IMR-90 (cell line): ENCODE data around the gene ZNF469. TPM values are rescaled to one million over a fixed set of nuclear protein-coding genes. Genes with fewer than 3 reads are reported as not detected.

ENCODE experiments used
- ATAC-seq: fragments of 200-7000 bp; cut with Tn5 transposase; 2 replicates; pipeline ENCODE4 v1.9.1; 2020; ENCODE audit warnings: low read depth, mild to moderate bottlenecking, moderate library complexity
- Bru-seq: library from RNA; stranded (reverse); fragments of 400-500 nt; gene quantifications from one replicate; lab custom pipeline; 2021; lab: Mats Ljungman, UMichigan
- BruChase-seq, 2 experiments: library from RNA; stranded (reverse); fragments of 400-500 nt; gene quantifications; one replicate each; lab custom pipeline; 2021; lab: Mats Ljungman, UMichigan
- BruUV-seq: library from RNA; stranded (reverse); fragments of 400-500 nt; replicated peaks from 2 replicates; lab custom pipeline; 2021; lab: Mats Ljungman, UMichigan
- CTCF ChIA-PET: fragments of 300-600 bp; formaldehyde crosslinking; extraction: SDS; loops from one replicate; lab custom pipeline; 2021; ENCODE audit warnings: antibody characterized with exemption; lab: Yijun Ruan, JAX
- POLR2A ChIA-PET: fragments of 300-600 bp; sonication (Branson Sonifier 250); formaldehyde crosslinking; loops from one replicate; lab custom pipeline; 2022; ENCODE audit warnings: antibody characterized with exemption; ENCODE audit not compliant: unreplicated experiment; lab: Charles Lee
- DNase-seq: peaks from one replicate; pipeline ENCODE4 v3.0.0; 2013
- H2AFZ ChIP-seq: replicated peaks from 2 replicates; pipeline ENCODE3; 2013; ENCODE audit warnings: low read length, mild to moderate bottlenecking; ENCODE audit not compliant: poor library complexity
- H2AK5ac ChIP-seq: 2 replicates; pipeline ENCODE4 v1.6.1; 2013; ENCODE audit warnings: low read depth, low read length, inconsistent platforms
- H2AK9ac ChIP-seq: replicated peaks from 2 replicates; pipeline ENCODE3; 2013; ENCODE audit warnings: mild to moderate bottlenecking, low read depth, low read length, moderate library complexity; ENCODE audit not compliant: poor library complexity
- H2BK120ac ChIP-seq: 2 replicates; pipeline ENCODE4 v1.6.1; 2013; ENCODE audit warnings: low read depth, low read length, inconsistent platforms
- H2BK15ac ChIP-seq: 3 replicates; pipeline ENCODE4 v1.6.1; 2013; ENCODE audit warnings: low read depth, low read length, inconsistent platforms
- H2BK20ac ChIP-seq: 2 replicates; pipeline ENCODE4 v1.6.1; 2013; ENCODE audit warnings: low read depth, mild to moderate bottlenecking, inconsistent platforms, low read length, moderate library complexity
- H2BK5ac ChIP-seq: 2 replicates; pipeline ENCODE4 v1.6.1; 2013; ENCODE audit warnings: mild to moderate bottlenecking, low read depth, low read length, inconsistent platforms; ENCODE audit not compliant: poor library complexity, severe bottlenecking
- H3K14ac ChIP-seq: replicated peaks from 2 replicates; pipeline ENCODE4 v1.6.1; 2013; ENCODE audit warnings: low read depth, low read length, inconsistent platforms
- H3K18ac ChIP-seq: 2 replicates; pipeline ENCODE4 v1.6.1; 2013; ENCODE audit warnings: low read depth, low read length, control low read depth
- H3K23ac ChIP-seq: 2 replicates; pipeline ENCODE4 v1.6.1; 2013; ENCODE audit warnings: low read depth, low read length, inconsistent platforms
- H3K27ac ChIP-seq: 2 replicates; pipeline ENCODE4 v1.5.1; 2013; ENCODE audit warnings: mild to moderate bottlenecking, control low read depth, low read length; ENCODE audit not compliant: insufficient read depth
- H3K27me3 ChIP-seq: 2 replicates; pipeline ENCODE4 v1.6.1; 2013; ENCODE audit warnings: low read length; ENCODE audit not compliant: control insufficient read depth, insufficient read depth
- H3K36me3 ChIP-seq: 2 replicates; pipeline ENCODE4 v1.6.1; 2013; ENCODE audit warnings: low read length, mixed read lengths; ENCODE audit not compliant: control insufficient read depth, insufficient read depth
- H3K4ac ChIP-seq: 2 replicates; pipeline ENCODE4 v1.6.1; 2013; ENCODE audit warnings: low read depth, low read length, inconsistent platforms
- H3K4me1 ChIP-seq: 2 replicates; pipeline ENCODE4 v1.6.1; 2013; ENCODE audit warnings: low read length, mixed read lengths; ENCODE audit not compliant: control insufficient read depth, insufficient read depth
- H3K4me2 ChIP-seq: 2 replicates; pipeline ENCODE4 v1.6.1; 2013; ENCODE audit warnings: low read depth, mild to moderate bottlenecking, control low read depth, low read length, moderate library complexity
- H3K4me3 ChIP-seq: 2 replicates; pipeline ENCODE4 v1.5.1; 2013; ENCODE audit warnings: low read depth, mild to moderate bottlenecking, control low read depth, low read length, moderate library complexity; ENCODE audit not compliant: insufficient read depth
- H3K56ac ChIP-seq: 2 replicates; pipeline ENCODE4 v1.6.1; 2013; ENCODE audit warnings: low read length, inconsistent platforms; ENCODE audit not compliant: insufficient read depth; ENCODE audit errors: extremely low read depth
- H3K79me1 ChIP-seq, 2 experiments: 2 replicates each; pipeline ENCODE4 v1.6.1; 2013; ENCODE audit warnings: low read length in 2 of 2, inconsistent platforms in 1 of 2, low read depth in 1 of 2
- H3K9ac ChIP-seq: 2 replicates; pipeline ENCODE4 v1.6.1; 2013; ENCODE audit warnings: low read depth, low read length, control low read depth
- H3K9me1 ChIP-seq: 2 replicates; pipeline ENCODE4 v1.6.1; 2013; ENCODE audit warnings: low read length, inconsistent platforms; ENCODE audit not compliant: insufficient read depth
- H3K9me3 ChIP-seq: 2 replicates; pipeline ENCODE4 v1.6.1; 2013; ENCODE audit warnings: low read length; ENCODE audit not compliant: control insufficient read depth, insufficient read depth
- H4K20me1 ChIP-seq: 2 replicates; pipeline ENCODE4 v1.6.1; 2013; ENCODE audit warnings: low read length, inconsistent platforms; ENCODE audit not compliant: insufficient read depth
- H4K5ac ChIP-seq: 2 replicates; pipeline ENCODE4 v1.6.1; 2013; ENCODE audit warnings: mild to moderate bottlenecking, low read depth, low read length, control low read depth
- H4K8ac ChIP-seq, 2 experiments: 2 replicates each; pipeline ENCODE4 v1.6.1; 2013; ENCODE audit warnings: low read depth in 2 of 2, low read length in 2 of 2, control low read depth in 1 of 2, inconsistent platforms in 1 of 2
- H4K91ac ChIP-seq: 2 replicates; pipeline ENCODE4 v1.6.1; 2013; ENCODE audit warnings: low read depth, low read length, inconsistent platforms; ENCODE audit not compliant: insufficient read depth
- BHLHE40 ChIP-seq: fragments of 150-350 bp; IDR thresholded peaks from 2 replicates; pipeline ENCODE4 v1.6.1; 2016; ENCODE audit warnings: mild to moderate bottlenecking, low read depth, low read length
- ELK1 ChIP-seq: fragments of 150-350 bp; IDR thresholded peaks from 2 replicates; pipeline ENCODE4 v1.6.1; 2016; ENCODE audit warnings: low read depth, mild to moderate bottlenecking, low read length, moderate library complexity, borderline replicate concordance
- MAFK ChIP-seq: IDR thresholded peaks from 2 replicates; pipeline ENCODE4 v1.6.1; 2012; ENCODE audit warnings: low read depth, low read length, improper control_type of control experiment
- MAZ ChIP-seq: IDR thresholded peaks from 2 replicates; pipeline ENCODE4 v1.6.1; 2012; ENCODE audit warnings: low read depth, mild to moderate bottlenecking, low read length, improper control_type of control experiment, moderate library complexity, borderline replicate concordance
- MXI1 ChIP-seq: IDR thresholded peaks from 2 replicates; pipeline ENCODE4 v1.6.1; 2012; ENCODE audit warnings: low read depth, mild to moderate bottlenecking, low read length, moderate library complexity, borderline replicate concordance
- RAD21 ChIP-seq: IDR thresholded peaks from 2 replicates; pipeline ENCODE4 v1.6.1; 2012; ENCODE audit warnings: low read length, improper control_type of control experiment
- RCOR1 ChIP-seq: IDR thresholded peaks from 2 replicates; pipeline ENCODE4 v1.6.1; 2012; ENCODE audit warnings: mild to moderate bottlenecking, low read length, improper control_type of control experiment; ENCODE audit not compliant: insufficient replicate concordance
- RFX5 ChIP-seq: IDR thresholded peaks from 2 replicates; pipeline ENCODE4 v1.8.0; 2012; ENCODE audit warnings: low read depth, mild to moderate bottlenecking, low read length, moderate library complexity
- SMC3 ChIP-seq: fragments of 150-350 bp; IDR thresholded peaks from 2 replicates; pipeline ENCODE4 v1.6.1; 2016; ENCODE audit warnings: low read depth, mild to moderate bottlenecking, antibody characterized with exemption, low read length, moderate library complexity
- USF2 ChIP-seq: fragments of 150-350 bp; IDR thresholded peaks from 2 replicates; pipeline ENCODE4 v1.6.1; 2017; ENCODE audit warnings: mild to moderate bottlenecking, antibody characterized with exemption, low read length, low read depth
- WGBS, 2 experiments: methylation state at CpG; one replicate each; pipeline versions ENCODE4 v1.1.5 to v1.1.7; 2013; ENCODE audit warnings: missing lambda C conversion rate in 2 of 2; ENCODE audit not compliant: insufficient read length in 1 of 2; ENCODE audit errors: extremely low coverage in 2 of 2; 5-methylcytosine and 5-hydroxymethylcytosine counted together
- dilution Hi-C: fragments of 300-500 bp; cut with HindIII; formaldehyde crosslinking; loops from one replicate; pipeline ENCODE4 v1.14.3; 2018; ENCODE audit warnings: low sequenced_read_pairs; ENCODE audit not compliant: unreplicated experiment
- in situ Hi-C: fragments of 300-500 bp; cut with MboI; formaldehyde crosslinking; loops from 3 replicates; pipeline ENCODE4 v1.14.3; 2019; ENCODE audit warnings: low sequenced_read_pairs, inconsistent platforms, mixed read lengths
- intact Hi-C: fragments of 100-400 bp; cut with micrococcal nuclease; formaldehyde crosslinking; loops from 2 replicates; pipeline ENCODE4 v1.10.0; 2022
- long read RNA-seq: library from polyadenylated mRNA; unstranded; transcript quantifications from one replicate; pipeline ENCODE4 v2.0.0, GENCODE V29; 2021; ENCODE audit not compliant: unreplicated experiment
- polyA plus RNA-seq, 3 experiments: library from polyadenylated mRNA; depleted of rRNA; stranded (reverse); fragments of >200 nt; gene quantifications; 2 replicates each; pipeline ENCODE4 v1.2.3, GENCODE V29; 2012; ENCODE audit warnings: low replicate concordance in 1 of 3
- total RNA-seq: library from RNA; depleted of rRNA; stranded (reverse); fragments of >200 nt; gene quantifications from 2 replicates; pipeline ENCODE4 v1.2.3, GENCODE V29; 2012; rRNA removed

The ZNF469 gene
- total RNA-seq (1.1 and 1.4 TPM in 2 replicates), polyA plus RNA-seq (2012; rRNA removed) (13.3 and 16.4 TPM in 2 replicates), Bru-seq, nascent RNA (percentile 90 among the genes with signal in this experiment), BruChase-seq, experiment 1, labeled RNA remaining after a 6-hour chase (percentile 98 among the genes with signal in this experiment), BruChase-seq, experiment 2, labeled RNA remaining after a 2-hour chase (percentile 100 among the genes with signal in this experiment)
- 5.1 and 8.8 TPM in 2 replicates for polyA plus RNA-seq (2012; cell fraction: cytosol; rRNA removed)
- 32.3 and 70.4 TPM in 2 replicates for polyA plus RNA-seq (2012; cell fraction: nucleus; rRNA removed; ENCODE audit: low replicate concordance)
- long read RNA-seq, full-length matches to known transcripts, result 91 of 92 reads
- long read RNA-seq, partial matches to known transcripts, result 0 of 92 reads
- long read RNA-seq, other reads (novel, unspliced or antisense), result 1 of 92 reads

GRCh38 chr16:88382491-88383400 is at the start of gene ZNF469:
Gene ZNF469, plus strand, starts transcription at chr16:88382959. Its CDS starts 44,512 bp downstream, at chr16:88427471.
- Histone ChIP-seq H4K5ac (peak within 1 kb of the TSS; percentile 95), H3K4me3 (peak within 1 kb of the TSS; percentile 69), H4K8ac (peak within 1 kb of the TSS; percentile 94 to 100), H3K9me3 (no peaks in the 10 kb centered on the region), H3K79me1 (peaks cover 3 to 66% of the 10 kb centered on the region in 2 experiments; a peak in 3 of 4 replicates), H3K18ac (peak within 1 kb of the TSS; percentile 70), H3K23ac (peak within 1 kb of the TSS; percentile 100), H2AK9ac (peak within 1 kb of the TSS; percentile 100), H2BK20ac (peak within 1 kb of the TSS; percentile 95), H3K27ac (peak within 1 kb of the TSS; percentile 98), H2BK120ac (peak within 1 kb of the TSS; percentile 98), H3K9ac (peak within 1 kb of the TSS; percentile 97), H3K4me2 (peak within 1 kb of the TSS; percentile 94), H3K4ac (peak within 1 kb of the TSS; percentile 100), H3K14ac (peak within 1 kb of the TSS; percentile 100), H3K36me3 (peaks cover 20% of the 10 kb centered on the region), H3K4me1 (peaks cover 43% of the 10 kb centered on the region), H4K91ac (peak within 1 kb of the TSS; percentile 99), H2AFZ (peak within 1 kb of the TSS; percentile 86), H2BK15ac (peak within 1 kb of the TSS; percentile 99; the same call in 2 of the 3 replicates), H3K9me1 (peaks cover 48% of the 10 kb centered on the region), H3K27me3 (no peaks in the 10 kb centered on the region), H3K56ac (peak within 1 kb of the TSS; percentile 98), H2BK5ac (peak within 1 kb of the TSS; percentile 95), H4K20me1 (peaks cover 38% of the 10 kb centered on the region), H2AK5ac (peak within 1 kb of the TSS; percentile 100)
- in situ Hi-C loops, result loop anchor here (5.0 kb wide), 1 partner anchor 185 kb away; no protein-coding TSS in a partner anchor
- 22% methylated on average over 34 of the region's 87 CpGs; no CpG with 5 or more reads in 1 of the 2 experiments for WGBS, 2 experiments
- peak; percentile 64 for ATAC-seq
- POLR2A ChIA-PET, result no interaction called here
- BruUV-seq, result no TSS peak
- CTCF ChIA-PET, result no interaction called here
- dilution Hi-C loops, result no loop called here
- intact Hi-C loops, result loop anchor here (2.0 to 10.0 kb wide), 6 partner anchors 50 to 428 kb away; partner anchors contain the start of gene BANP
- DNase-seq, result peak; percentile 57
- TF ChIP-seq ELK1, result no peak
- TF ChIP-seq MAFK, result no peak
- peak; percentile 2; the same call in 1 of the 2 replicates for TF ChIP-seq RAD21
- TF ChIP-seq RFX5, result no peak
- TF ChIP-seq SMC3, result peak; percentile 21; the same call in 1 of the 2 replicates
- peak; percentile 12 for TF ChIP-seq RCOR1
- TF ChIP-seq BHLHE40, result no peak
- TF ChIP-seq USF2, result no peak
- TF ChIP-seq MXI1, result no peak
- peak; percentile 63; the same call in 1 of the 2 replicates for TF ChIP-seq MAZ
